T-helper 9 cell (primary cell): ENCODE data around the gene GAK.
A peak's percentile ranks its signal among the peaks of the same experiment; 100 is the strongest.
"Not testable (repeated sequence)": the region's sequence is repeated elsewhere in the genome, so short reads cannot be mapped to it uniquely, and the experiment has no call there.

Experiments used
- DNase-seq: peaks from one replicate; pipeline ENCODE4 v3.0.0-alpha.2; 2020

GAK gene

DNA sequence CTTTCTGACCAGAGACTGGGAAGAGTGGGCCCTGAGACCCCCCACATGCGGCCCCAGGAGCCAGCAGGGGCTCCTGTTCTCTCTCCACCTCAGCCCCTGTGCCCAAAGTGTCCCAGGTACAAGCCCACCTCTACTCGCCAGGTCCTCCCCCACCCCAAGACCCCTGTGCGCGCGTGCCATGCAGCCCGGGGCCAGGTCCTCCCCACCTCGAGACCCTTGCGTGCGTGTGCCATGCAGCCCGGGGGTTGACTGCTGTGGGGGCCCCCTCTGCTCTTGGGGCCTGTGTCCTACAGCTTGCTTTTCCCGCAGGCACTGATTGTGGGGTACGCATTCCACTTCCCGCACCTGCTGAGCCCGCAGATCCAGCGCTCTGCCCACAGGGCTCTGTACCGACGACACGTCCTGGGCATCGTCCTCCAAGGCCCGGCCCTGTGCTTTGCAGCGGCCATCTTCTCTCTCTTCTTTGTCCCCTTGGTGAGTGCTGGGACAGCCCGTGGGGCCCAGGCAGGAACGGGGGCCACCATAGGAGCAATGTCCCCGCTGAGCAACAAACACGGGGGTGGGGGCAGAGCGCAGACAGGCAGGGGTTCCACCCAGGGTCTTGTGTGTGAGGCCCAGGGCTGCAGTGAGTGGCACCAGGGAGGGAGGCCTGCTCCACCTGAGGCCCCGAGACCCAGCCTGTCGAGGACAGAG lies 20.9 kb upstream of the GAK start:
- no peak for DNase-seq

GRCh38 chr4:951594-952468 lies 19.7 kb upstream of the GAK start:
- no peak for DNase-seq

DNA sequence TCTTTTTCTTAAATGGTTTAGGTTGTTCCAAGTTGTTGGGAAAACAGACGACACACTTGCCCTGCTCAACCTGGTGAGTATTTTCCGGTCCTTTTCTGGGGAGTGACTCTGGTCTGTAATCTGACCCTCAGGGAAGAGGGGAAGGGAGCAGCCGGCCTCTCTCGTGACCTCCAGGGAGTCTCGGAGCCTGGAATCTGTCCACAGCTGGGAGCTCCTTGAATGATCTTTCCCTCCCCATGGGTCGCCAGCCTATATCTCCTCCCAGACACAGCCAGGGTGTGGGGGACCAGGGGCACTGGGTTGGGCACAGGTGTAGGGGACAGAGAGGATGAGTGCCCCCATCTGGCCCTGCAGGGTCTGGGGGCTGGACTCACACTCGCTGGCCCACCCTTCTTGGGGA lies 19.1 kb upstream of the GAK start:
- no peak for DNase-seq

DNA sequence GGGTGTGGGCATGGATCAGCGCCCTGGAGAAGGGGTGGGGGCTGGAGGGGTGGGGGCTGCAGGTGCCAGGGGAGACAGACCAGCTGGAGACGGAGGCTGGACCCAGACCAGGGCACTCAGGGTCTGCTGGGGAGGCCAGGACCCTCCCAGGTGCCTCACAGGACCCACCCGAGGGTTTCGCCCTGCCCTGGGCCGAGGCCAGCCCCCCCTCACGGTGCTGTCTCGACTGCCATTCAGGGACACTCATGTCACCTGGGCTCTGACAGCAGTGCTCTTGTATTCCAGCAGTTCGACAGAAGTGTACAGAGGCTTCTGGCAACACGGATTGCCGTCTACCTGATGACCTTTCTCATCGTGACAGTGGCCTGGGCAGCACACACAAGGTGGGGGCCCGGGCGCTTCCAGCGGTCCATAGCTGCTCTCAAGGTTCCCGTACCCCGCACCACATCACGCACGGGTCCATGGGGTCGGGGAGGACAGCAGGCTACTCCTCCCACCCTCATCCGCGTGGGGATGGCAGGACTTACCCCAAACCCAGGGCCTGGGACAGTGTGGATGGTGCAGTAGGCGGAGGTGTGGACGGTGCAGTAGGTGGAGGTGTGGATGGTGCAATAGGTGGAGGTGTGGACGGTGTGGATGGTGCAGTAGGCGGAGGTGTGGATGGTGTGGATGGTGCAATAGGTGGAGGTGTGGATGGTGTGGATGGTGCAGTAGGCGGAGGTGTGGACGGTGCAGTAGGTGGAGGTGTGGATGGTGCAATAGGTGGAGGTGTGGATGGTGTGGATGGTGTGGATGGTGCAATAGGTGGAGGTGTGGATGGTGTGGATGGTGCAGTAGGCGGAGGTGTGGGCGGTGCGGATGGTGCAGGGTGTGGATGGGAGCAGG lies 18.3 kb upstream of the GAK start:
- DNase-seq, result no peak

GRCh38 chr4:949656-950055 lies 17.5 kb upstream of the GAK start:
- no peak for DNase-seq

DNA sequence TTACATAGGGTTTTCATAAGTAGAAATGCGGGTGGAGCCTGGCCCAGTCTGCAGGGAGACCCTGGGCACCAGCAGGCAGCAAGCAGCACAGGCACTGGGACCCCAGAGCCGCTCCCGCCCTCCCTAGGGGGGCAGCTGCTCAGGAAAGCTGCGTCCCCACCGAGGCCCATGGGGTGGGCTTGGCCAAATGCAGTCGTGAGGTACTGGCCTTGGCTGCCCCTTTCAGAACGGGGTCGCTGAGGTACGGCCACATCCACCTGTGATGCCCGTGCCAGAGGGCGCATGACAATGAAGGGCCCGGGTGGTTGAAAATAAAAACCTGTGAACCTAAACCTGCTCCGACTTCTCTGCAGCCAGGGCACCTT lies 16.8 kb upstream of the GAK start:
- DNase-seq, result no peak

DNA sequence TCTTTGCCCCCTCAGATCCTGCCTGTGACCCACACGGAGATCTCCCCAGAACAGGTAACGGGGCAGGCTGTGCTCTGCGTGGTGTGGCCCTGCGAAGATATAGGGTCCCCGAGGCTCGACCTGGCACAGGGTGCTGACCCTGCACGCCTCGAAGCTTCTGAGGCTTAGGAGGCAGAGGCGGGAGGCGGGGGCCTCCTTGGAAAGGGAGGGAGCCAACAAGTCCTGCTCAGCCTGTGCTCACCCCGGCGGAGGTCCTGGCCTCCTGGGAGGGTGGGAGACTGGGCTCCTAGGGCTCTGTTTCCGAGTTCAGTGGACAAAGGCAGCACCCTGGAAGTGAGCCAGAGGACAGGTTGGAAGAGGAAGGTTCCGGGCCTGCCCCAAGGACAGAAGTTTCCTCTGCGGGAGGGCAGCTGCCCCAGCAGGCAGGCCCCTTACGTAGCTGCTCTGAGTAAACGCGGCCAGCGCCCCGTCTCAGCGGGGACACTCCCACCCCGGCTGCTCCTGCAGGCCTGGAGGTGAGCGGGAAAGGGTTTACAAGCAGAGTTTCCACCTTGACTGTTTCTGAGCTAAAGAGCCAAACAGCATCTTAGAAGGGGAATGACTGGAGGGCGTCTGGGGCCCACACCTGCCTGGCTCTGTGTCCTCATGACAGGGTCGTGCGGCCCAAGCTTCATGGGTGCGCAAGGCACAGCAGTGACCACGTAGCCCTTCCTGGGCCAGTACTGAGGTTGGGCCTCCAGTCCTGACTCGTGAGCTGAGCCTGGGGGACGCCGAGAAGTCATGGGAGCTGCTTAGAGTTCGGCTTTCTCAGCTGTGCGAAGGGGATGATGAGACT lies 16.2 kb upstream of the GAK start:
- DNase-seq, result no peak

- DNase-seq, result no peak
These were observed 15.4 kb upstream of the GAK start for GRCh38 chr4:947491-947971.

GRCh38 chr4:946517-947471 lies 14.7 kb upstream of the GAK start:
- DNase-seq, result no peak

GRCh38 chr4:946103-946450 lies 14.0 kb upstream of the GAK start:
- DNase-seq, result no peak

GRCh38 chr4:945274-946102 lies 13.4 kb upstream of the GAK start:
- DNase-seq, result no peak

- DNase-seq, result not testable (repeated sequence)
These were observed 7.4 kb upstream of the GAK start for GRCh38 chr4:939508-939907.

DNA sequence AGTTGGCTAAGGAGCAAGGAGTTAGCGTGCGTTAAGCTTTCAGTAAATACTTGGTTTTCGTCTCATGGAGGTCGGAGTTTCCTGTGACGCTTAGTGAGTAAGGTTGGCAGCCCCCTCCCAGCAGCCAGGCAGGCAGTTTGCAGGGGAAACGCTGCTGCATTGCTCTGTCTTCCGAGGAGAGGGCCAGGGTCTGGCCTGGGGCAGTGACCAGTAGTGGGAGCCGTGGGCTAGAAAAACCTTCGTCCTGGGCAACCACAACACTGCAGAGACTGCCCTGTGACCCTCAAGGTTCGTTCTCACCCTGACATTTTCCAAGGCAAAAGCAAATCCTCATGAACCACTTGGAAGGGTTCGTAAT lies 576 bp upstream of the GAK start:
- no peak for DNase-seq

- DNase-seq, result peak; percentile 15
These were observed 739 bp downstream of the GAK start for GRCh38 chr4:931194-931959.

DNA sequence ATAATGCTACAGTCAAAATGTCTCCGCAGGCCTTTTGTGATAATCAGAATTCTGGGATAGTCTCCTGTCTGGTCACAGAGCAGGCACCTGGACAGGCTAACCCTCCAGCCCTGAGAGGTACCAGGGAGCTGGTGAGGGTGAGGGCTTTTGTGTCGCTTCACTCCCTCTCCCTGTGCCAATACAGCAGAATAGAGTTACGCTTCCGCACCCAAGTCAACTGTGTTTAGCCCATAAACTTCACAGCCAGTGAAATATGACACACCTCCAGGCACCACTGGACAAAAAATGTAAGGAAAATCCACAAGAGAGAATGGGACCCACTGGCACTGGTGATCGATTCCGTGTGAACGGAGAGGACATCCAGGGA lies 1.3 kb downstream of the GAK start:
- no peak for DNase-seq

DNA sequence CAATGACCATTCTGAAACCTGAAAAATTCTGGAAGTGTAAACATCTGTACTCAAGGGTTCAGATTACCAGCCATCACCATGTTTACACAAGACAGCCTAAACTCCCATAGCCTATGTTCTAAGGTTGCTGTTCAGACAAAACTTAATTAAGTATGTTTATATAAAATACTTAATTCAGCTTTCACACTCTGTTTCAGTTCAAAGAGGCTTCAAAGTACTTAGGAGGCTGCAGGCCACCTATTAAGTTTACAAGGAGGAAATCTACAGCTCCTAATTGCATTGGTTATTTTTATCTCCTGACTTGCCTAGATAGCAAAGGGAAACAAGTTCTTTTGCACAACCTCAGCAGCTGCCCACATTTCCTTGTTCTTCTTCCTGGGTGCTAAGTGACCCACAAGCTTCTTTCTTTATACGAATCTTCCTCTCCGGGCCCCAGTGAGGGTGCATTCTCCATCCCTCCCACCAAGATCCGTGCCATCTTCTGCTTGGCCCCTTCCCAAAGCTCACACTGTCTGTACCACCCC lies 2.0 kb downstream of the GAK start:
- no peak for DNase-seq

DNA sequence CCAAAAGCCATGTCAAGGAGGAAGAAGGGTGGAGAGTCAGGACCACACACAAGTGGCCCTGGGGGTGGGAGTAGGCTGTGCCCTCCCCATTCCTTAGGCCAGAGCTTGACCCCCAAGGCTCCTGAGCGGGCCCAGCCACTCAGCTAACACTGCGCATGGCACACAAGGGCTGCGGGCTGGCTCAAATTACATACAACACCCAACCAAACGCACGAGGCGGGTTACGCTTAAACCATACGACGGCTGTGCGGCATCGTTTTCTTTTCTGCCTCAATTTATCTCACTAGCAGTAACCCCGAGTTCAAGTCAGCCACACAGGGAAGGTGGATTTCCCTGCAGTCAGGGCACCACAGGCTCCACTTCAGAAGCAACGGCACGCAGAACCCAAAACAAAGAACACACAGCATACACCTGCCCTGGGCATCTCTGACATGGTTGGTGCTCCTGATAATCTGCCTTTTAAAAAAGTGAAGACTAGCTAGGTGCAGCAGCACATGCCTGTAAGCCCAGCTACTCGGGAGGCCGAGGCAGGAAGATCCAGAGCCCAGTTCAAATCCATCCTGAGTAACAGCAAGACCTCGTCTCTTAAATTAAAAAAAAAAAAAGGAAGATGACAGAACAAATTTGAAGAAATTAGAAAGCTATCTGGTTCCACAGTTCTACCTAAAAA lies 2.9 kb downstream of the GAK start:
- DNase-seq, result no peak

- not testable (repeated sequence) for DNase-seq
These were observed 4.5 kb downstream of the GAK start for GRCh38 chr4:927566-927965.

DNA sequence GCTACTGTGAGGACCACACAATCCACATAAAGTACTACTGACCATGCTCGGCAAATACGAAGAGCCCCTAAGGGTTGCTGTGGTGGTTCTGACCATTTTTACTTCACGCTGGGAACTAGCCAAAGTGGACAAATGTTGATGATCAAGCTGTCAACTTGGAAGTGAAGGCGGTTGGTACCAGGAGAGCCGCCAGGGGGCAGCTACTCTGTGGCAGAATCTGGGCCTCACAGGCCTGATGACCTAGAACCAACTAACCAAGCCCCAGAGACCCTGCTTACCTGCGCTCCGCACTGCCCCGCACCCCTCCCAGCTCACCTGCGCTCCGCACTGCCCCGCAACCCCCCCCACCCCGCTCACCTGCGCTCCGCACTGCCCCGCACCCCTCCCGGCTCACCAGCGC lies 5.6 kb downstream of the GAK start:
- no peak for DNase-seq
